ENCODE results near the gene NRDC.

GRCh38 chr1:51847294-51847920, 31.1 kb downstream of the NRDC start:
- TF ChIP-seq CEBPB (IDR thresholded peaks at IDR 0.05) (no peak), RNF2 (IDR thresholded peaks at IDR 0.05; ENCODE audit: borderline replicate concordance, low read depth) (no peak), RAD21 (conservative IDR thresholded peaks at IDR 0.05 in 1 of 2, IDR thresholded peaks at IDR 0.05 in 1 of 2) (no peak), SMC3 (IDR thresholded peaks at IDR 0.05) (no peak)

All from A549 (cell line).